ENCODE results near the gene CSMD2.

CSMD2 gene

DNA sequence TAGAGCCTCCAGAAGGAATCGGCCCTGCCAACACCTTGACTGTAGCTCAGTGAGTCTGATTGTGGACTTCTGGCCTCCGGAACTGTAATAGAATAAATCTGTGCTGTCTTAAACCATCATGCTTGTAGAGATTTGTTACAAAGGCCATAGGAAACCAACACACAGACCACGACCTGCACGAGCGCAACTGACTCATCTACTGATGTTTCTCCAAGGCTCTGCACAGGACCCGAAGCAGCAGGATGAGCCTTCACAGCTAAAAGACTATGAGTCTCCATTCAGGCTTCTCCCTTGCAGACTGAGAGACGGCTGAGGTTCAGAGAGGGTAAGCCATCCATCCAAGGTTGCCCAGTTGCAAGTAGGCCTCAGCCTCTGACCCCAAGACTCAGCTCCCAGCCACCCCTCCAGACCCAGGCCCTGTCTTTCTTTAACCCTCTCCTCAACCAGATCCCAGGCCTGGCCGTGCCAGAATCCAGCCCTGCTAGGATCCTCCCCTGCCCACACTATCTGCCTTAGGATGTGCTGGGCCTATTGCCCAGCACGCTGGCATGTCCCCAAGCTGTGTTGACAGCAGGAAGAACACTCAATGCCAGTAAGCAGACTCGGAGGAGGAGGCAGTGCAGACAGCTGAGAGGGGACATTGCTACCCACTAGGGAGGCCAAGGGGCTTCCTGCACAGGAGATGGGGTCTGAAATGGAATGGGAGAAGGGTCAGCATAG, 192.2 kb downstream of the CSMD2 start:
- TF ChIP-seq SIN3A (IDR thresholded peaks at IDR 0.05; ENCODE audit: borderline replicate concordance, insufficient read depth, low read length) (no peak), POLR2AphosphoS5 (IDR thresholded peaks at IDR 0.05; ENCODE audit: low read depth, low read length) (no peak), TAF1 (IDR thresholded peaks at IDR 0.05; ENCODE audit: borderline replicate concordance, insufficient read depth, low read length) (no peak), FOXP2 (optimal IDR thresholded peaks at IDR 0.05; ENCODE audit: borderline replicate concordance, extremely low read depth, extremely low read length, insufficient read depth) (no peak)
- TF ChIP-seq, protein P1, sequence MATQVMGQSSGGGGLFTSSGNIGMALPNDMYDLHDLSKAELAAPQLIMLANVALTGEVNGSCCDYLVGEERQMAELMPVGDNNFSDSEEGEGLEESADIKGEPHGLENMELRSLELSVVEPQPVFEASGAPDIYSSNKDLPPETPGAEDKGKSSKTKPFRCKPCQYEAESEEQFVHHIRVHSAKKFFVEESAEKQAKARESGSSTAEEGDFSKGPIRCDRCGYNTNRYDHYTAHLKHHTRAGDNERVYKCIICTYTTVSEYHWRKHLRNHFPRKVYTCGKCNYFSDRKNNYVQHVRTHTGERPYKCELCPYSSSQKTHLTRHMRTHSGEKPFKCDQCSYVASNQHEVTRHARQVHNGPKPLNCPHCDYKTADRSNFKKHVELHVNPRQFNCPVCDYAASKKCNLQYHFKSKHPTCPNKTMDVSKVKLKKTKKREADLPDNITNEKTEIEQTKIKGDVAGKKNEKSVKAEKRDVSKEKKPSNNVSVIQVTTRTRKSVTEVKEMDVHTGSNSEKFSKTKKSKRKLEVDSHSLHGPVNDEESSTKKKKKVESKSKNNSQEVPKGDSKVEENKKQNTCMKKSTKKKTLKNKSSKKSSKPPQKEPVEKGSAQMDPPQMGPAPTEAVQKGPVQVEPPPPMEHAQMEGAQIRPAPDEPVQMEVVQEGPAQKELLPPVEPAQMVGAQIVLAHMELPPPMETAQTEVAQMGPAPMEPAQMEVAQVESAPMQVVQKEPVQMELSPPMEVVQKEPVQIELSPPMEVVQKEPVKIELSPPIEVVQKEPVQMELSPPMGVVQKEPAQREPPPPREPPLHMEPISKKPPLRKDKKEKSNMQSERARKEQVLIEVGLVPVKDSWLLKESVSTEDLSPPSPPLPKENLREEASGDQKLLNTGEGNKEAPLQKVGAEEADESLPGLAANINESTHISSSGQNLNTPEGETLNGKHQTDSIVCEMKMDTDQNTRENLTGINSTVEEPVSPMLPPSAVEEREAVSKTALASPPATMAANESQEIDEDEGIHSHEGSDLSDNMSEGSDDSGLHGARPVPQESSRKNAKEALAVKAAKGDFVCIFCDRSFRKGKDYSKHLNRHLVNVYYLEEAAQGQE (IDR thresholded peaks at IDR 0.05; ENCODE audit: insufficient read depth in 1 of 2, low read depth in 2 of 2, low read length in 2 of 2): no peak

DNA sequence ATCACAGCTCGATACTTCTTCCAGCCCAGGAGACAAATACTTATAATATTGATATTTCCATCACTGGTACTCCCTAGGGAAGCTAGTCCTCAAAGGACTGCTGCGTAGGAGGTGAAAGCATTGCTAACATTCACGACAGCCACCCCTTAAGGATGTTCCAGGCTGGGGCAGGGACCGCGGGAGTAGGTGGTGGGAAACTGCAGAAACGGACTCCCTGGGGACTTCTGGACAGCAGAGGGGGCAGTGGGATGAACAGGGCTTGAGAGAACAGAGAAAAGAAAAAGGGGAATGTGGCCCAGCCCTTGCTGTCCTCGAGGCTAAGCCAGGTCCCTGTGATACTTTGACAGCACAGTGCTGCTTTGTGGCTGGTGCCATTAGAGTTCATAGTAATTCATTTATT, 193.1 kb downstream of the CSMD2 start:
- TF ChIP-seq POLR2AphosphoS5 (IDR thresholded peaks at IDR 0.05; ENCODE audit: low read depth, low read length) (no peak), TAF1 (IDR thresholded peaks at IDR 0.05; ENCODE audit: borderline replicate concordance, insufficient read depth, low read length) (no peak), SIN3A (IDR thresholded peaks at IDR 0.05; ENCODE audit: borderline replicate concordance, insufficient read depth, low read length) (no peak)
- TF ChIP-seq, protein P1 (IDR thresholded peaks at IDR 0.05; ENCODE audit: insufficient read depth in 1 of 2, low read depth in 2 of 2, low read length in 2 of 2): no peak

DNA sequence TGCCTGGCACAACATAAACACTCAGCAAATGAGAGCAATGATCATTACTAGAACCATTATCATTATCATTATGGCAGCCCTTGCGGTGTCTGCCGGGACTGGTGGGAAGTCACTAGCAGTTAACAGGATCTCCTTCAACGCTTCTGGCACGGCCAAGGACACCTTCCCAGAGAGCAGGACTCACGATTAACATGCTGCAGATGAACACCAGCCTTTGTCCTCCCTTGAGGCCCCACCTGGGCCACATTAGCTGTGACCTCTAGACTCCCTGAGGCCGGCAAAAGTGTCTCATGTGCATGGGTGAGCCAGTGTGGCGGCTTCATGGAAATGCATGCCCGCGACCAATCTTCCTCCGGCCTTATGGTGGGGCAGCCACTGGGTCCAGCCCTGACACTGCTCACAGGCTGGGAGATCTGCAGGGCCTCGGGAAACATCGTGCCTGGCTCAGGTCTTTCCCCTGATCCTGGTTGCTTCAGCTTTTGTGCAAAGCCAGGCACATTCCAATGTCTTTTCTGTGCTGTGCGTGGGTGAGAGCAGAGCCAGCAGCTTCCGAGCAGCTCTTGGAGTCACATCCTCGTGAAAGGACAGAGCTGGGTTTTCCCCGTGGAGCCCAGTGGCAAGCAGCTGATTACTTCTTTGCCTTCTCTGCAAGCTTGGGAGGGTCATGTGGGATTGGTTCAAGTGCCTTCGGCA, 193.9 kb downstream of the CSMD2 start:
- TF ChIP-seq FOXP2 (optimal IDR thresholded peaks at IDR 0.05; ENCODE audit: borderline replicate concordance, extremely low read depth, extremely low read length, insufficient read depth) (no peak), TAF1 (IDR thresholded peaks at IDR 0.05; ENCODE audit: borderline replicate concordance, insufficient read depth, low read length) (no peak), SIN3A (IDR thresholded peaks at IDR 0.05; ENCODE audit: borderline replicate concordance, insufficient read depth, low read length) (no peak), POLR2AphosphoS5 (IDR thresholded peaks at IDR 0.05; ENCODE audit: low read depth, low read length) (no peak)
- TF ChIP-seq, protein P1 (IDR thresholded peaks at IDR 0.05; ENCODE audit: insufficient read depth in 1 of 2, low read depth in 2 of 2, low read length in 2 of 2): no peak

GRCh38 chr1:33970148-33970825, 194.7 kb downstream of the CSMD2 start:
- TF ChIP-seq POLR2AphosphoS5 (IDR thresholded peaks at IDR 0.05; ENCODE audit: low read depth, low read length) (no peak), SIN3A (IDR thresholded peaks at IDR 0.05; ENCODE audit: borderline replicate concordance, insufficient read depth, low read length) (no peak), TAF1 (IDR thresholded peaks at IDR 0.05; ENCODE audit: borderline replicate concordance, insufficient read depth, low read length) (no peak), FOXP2 (optimal IDR thresholded peaks at IDR 0.05; ENCODE audit: borderline replicate concordance, extremely low read depth, extremely low read length, insufficient read depth) (no peak)
- TF ChIP-seq, protein P1 (IDR thresholded peaks at IDR 0.05; ENCODE audit: insufficient read depth in 1 of 2, low read depth in 2 of 2, low read length in 2 of 2): no peak

All from PFSK-1 (cell line).